Vagina (tissue), 2 donors: ENCODE data around the gene FRMD1.

Source experiments
- CTCF ChIP-seq, 3 experiments: fragments of 450-650 bp in 2 of 3; fragments of 200-600 bp in 1 of 3; sonication (generic) in 1 of 3; IDR thresholded peaks; one replicate each; pipeline ENCODE4 v1.5.1; 2017 to 2019; ENCODE audit warnings: antibody characterized with exemption in 3 of 3, mild to moderate bottlenecking in 2 of 3, moderate library complexity in 2 of 3
- POLR2A ChIP-seq, 2 donors: fragments of 450-650 bp; IDR thresholded peaks; one replicate each; pipeline ENCODE4 v1.6.1; 2017; ENCODE audit warnings: antibody characterized with exemption in 2 of 2, mild to moderate bottlenecking in 2 of 2, moderate library complexity in 2 of 2
- POLR2AphosphoS5 ChIP-seq, 2 donors: sonication (generic); formaldehyde crosslinking; IDR thresholded peaks; one replicate each; pipeline ENCODE4 v1.9.0; 2017; ENCODE audit warnings: antibody characterized with exemption in 2 of 2, mild to moderate bottlenecking in 2 of 2, low read depth in 1 of 2; ENCODE audit not compliant: insufficient read depth in 1 of 2

GRCh38 chr6:168095171-168095691 lies 16.2 kb upstream of the FRMD1 start:
- TF ChIP-seq CTCF (IDR thresholded peaks at IDR 0.05) (no peak), POLR2A (IDR thresholded peaks at IDR 0.05) (no peak), POLR2AphosphoS5 (IDR thresholded peaks at IDR 0.05; ENCODE audit: insufficient read depth in 1 of 2, low read depth in 1 of 2) (no peak)
